ENCODE results near the gene CACUL1.

- TF ChIP-seq CTCF (IDR thresholded peaks at IDR 0.05; ENCODE audit: low read depth, low read length, missing input control) (no peak), MAX (IDR thresholded peaks at IDR 0.05) (no peak), REST (IDR thresholded peaks at IDR 0.05) (no peak), RXRA (IDR thresholded peaks at IDR 0.05) (no peak)
These were observed 19.5 kb downstream of the CACUL1 start for GRCh38 chr10:118735294-118735693.

Data from liver (tissue), 3 donors.